K562 (cell line): ENCODE data around the gene C2CD2. TPM values are rescaled to one million over a fixed set of nuclear protein-coding genes. Genes with fewer than 3 reads are reported as not detected.

Experiments
- ATAC-seq: fragments of 200-7000 bp; cut with Tn5 transposase; 3 replicates; pipeline ENCODE4 v1.9.1; 2020; ENCODE audit warnings: moderate library complexity
- BruUV-seq: library from RNA; stranded (reverse); fragments of 400-500 nt; replicated peaks from 2 replicates; lab custom pipeline; 2021; lab: Mats Ljungman, UMichigan
- CTCF ChIA-PET: fragments of 300-600 bp; formaldehyde crosslinking; extraction: SDS; loops from one replicate; lab custom pipeline; 2021; ENCODE audit warnings: low intra/inter-chr PET ratio; lab: Yijun Ruan, JAX
- POLR2A ChIA-PET: fragments of 300-600, 350-650 bp; sonication (Branson Sonifier 250); formaldehyde crosslinking; extraction: SDS; loops from one replicate; lab custom pipeline; 2021; ENCODE audit warnings: antibody characterized with exemption, inconsistent platforms; lab: Yijun Ruan, JAX
- DNase-seq, 4 experiments: peaks; one replicate each; pipeline versions ENCODE4 v3.0.0 to v3.0.0-alpha.2; 2011 to 2018; ENCODE audit warnings: low spot score in 3 of 4, mixed read lengths in 3 of 4; ENCODE audit errors: extremely low read depth in 1 of 4
- FAIRE-seq: peaks from 2 replicates; lab custom pipeline; 2011; peaks lifted over from hg19 to GRCh38; lab: Jason Lieb, UNC
- H2AFZ ChIP-seq: 2 replicates; pipeline ENCODE4 v1.6.0; 2011; ENCODE audit warnings: low read depth, low read length, control low read depth, inconsistent platforms
- H3K27ac ChIP-seq: fragments of 200-600 bp; 3 replicates; pipeline ENCODE4 v1.8.0; 2011; ENCODE audit warnings: low read depth, mild to moderate bottlenecking, control low read depth, inconsistent platforms, low read length, moderate library complexity, mixed read lengths; ENCODE audit errors: extremely low read depth
- H3K27me3 ChIP-seq, 2 experiments: fragments of 300-600 bp in 1 of 2; 2 replicates in 1 of 2; 3 replicates in 1 of 2; pipeline versions ENCODE4 v1.6.0 to v1.8.0; 2011; ENCODE audit warnings: inconsistent platforms in 2 of 2, low read length in 2 of 2, mild to moderate bottlenecking in 1 of 2, mixed read lengths in 1 of 2, moderate library complexity in 1 of 2; ENCODE audit not compliant: control insufficient read depth in 2 of 2, insufficient read depth in 2 of 2
- H3K36me3 ChIP-seq: fragments of 300-600 bp; 3 replicates; pipeline ENCODE4 v1.8.0; 2011; ENCODE audit warnings: mild to moderate bottlenecking, low read length, inconsistent platforms; ENCODE audit not compliant: control insufficient read depth, insufficient read depth
- H3K4me1 ChIP-seq, 2 experiments: fragments of 200-600 bp in 1 of 2; replicated peaks in 1 of 2; 2 replicates in 1 of 2; 3 replicates in 1 of 2; pipeline versions ENCODE4 v1.5.1 to v1.8.0; 2011; ENCODE audit warnings: inconsistent platforms in 2 of 2, low read length in 2 of 2, mild to moderate bottlenecking in 1 of 2, mixed read lengths in 1 of 2, moderate library complexity in 1 of 2; ENCODE audit not compliant: control insufficient read depth in 2 of 2, insufficient read depth in 2 of 2
- H3K4me2 ChIP-seq: 2 replicates; pipeline ENCODE4 v1.6.1; 2011; ENCODE audit warnings: low read length, control low read depth, inconsistent platforms, mixed read lengths; ENCODE audit not compliant: insufficient read depth
- H3K4me3 ChIP-seq: fragments of 200-600 bp; sonication (generic), shearing (Covaris generic); 2 replicates; pipeline ENCODE4 v1.5.1; 2016; ENCODE audit warnings: control low read depth, inconsistent platforms
- H3K79me2 ChIP-seq: fragments of 200-600 bp; 3 replicates; pipeline ENCODE4 v1.8.0; 2011; ENCODE audit warnings: low read length, inconsistent platforms; ENCODE audit not compliant: control insufficient read depth, insufficient read depth
- H3K9ac ChIP-seq, 2 experiments: 2 replicates each; pipeline versions ENCODE4 v1.6.0 to v1.6.1; 2011; ENCODE audit warnings: low read depth in 2 of 2, low read length in 2 of 2, control low read depth in 1 of 2, inconsistent platforms in 1 of 2, mild to moderate bottlenecking in 1 of 2, mixed read lengths in 1 of 2; ENCODE audit not compliant: insufficient read depth in 1 of 2
- H3K9me1 ChIP-seq: one replicate; pipeline ENCODE4 v1.6.0; 2011; ENCODE audit warnings: inconsistent platforms, mild to moderate bottlenecking, low read length, moderate library complexity; ENCODE audit not compliant: control insufficient read depth, insufficient read depth
- H3K9me3 ChIP-seq: replicated peaks from 2 replicates; pipeline ENCODE4 v1.5.1; 2011; ENCODE audit warnings: low read depth, low read length, inconsistent platforms; ENCODE audit not compliant: control insufficient read depth, insufficient read depth
- H4K20me1 ChIP-seq: replicated peaks from 2 replicates; pipeline ENCODE4 v1.6.1; 2011; ENCODE audit warnings: low read length, inconsistent platforms, mixed read lengths; ENCODE audit not compliant: control insufficient read depth, insufficient read depth
- ATF3 ChIP-seq, 2 experiments: fragments of 450-650 bp in 1 of 2; sonication (generic) in 1 of 2; formaldehyde crosslinking in 1 of 2; IDR thresholded peaks in 1 of 2; conservative IDR thresholded peaks in 1 of 2; 2 replicates each; pipeline versions ENCODE4 v1.6.1 to v1.8.1; 2016 to 2023; ENCODE audit warnings: mild to moderate bottlenecking in 2 of 2, moderate library complexity in 2 of 2, inconsistent platforms in 1 of 2, missing genetic modification reagents in 1 of 2
- EZH2 ChIP-seq: IDR thresholded peaks from 2 replicates; pipeline ENCODE4 v1.6.1; 2012; ENCODE audit warnings: low read depth, mild to moderate bottlenecking, inconsistent platforms, low read length, borderline replicate concordance
- JUN ChIP-seq, 2 experiments: sonication (generic) in 1 of 2; formaldehyde crosslinking in 1 of 2; IDR thresholded peaks; 2 replicates each; pipeline versions ENCODE4 v1.6.1 to v1.8.0; 2012 to 2022; ENCODE audit warnings: borderline replicate concordance in 2 of 2, mild to moderate bottlenecking in 2 of 2, improper control_type of control experiment in 1 of 2, low read depth in 1 of 2, low read length in 1 of 2, missing genetic modification reagents in 1 of 2
- NR3C1 ChIP-seq: sonication (generic); formaldehyde crosslinking; IDR thresholded peaks from 2 replicates; pipeline ENCODE4 v1.8.1; 2022; ENCODE audit warnings: missing genetic modification reagents
- SMAD3 ChIP-seq: fragments of 450-650 bp; formaldehyde crosslinking; conservative IDR thresholded peaks from 2 replicates; pipeline ENCODE4 v1.4.0; 2020; ENCODE audit warnings: mild to moderate bottlenecking
- TCFL5 ChIP-seq: fragments of 250-450 bp; sonication (Bioruptor Pico); conservative IDR thresholded peaks from 2 replicates; pipeline ENCODE4 v1.6.1; 2021; ENCODE audit warnings: mild to moderate bottlenecking, moderate library complexity, matching md5 sums
- ZBTB43 ChIP-seq: sonication (generic); formaldehyde crosslinking; IDR thresholded peaks from 2 replicates; pipeline ENCODE4 v1.8.0; 2023; ENCODE audit warnings: mild to moderate bottlenecking, missing genetic modification reagents
- ZFP1 ChIP-seq: fragments of 450-650 bp; formaldehyde crosslinking; IDR thresholded peaks from 2 replicates; pipeline ENCODE4 v1.4.0; 2020; ENCODE audit warnings: mild to moderate bottlenecking, mixed read lengths
- ZNF280A ChIP-seq: fragments of 450-650 bp; IDR thresholded peaks from 2 replicates; pipeline ENCODE4 v1.6.1; 2018; ENCODE audit warnings: mild to moderate bottlenecking, low read depth; ENCODE audit not compliant: partially characterized antibody
- ZNF609 ChIP-seq: sonication (generic); formaldehyde crosslinking; IDR thresholded peaks from 2 replicates; pipeline ENCODE4 v1.8.1; 2023; ENCODE audit warnings: missing genetic modification reagents, mild to moderate bottlenecking, borderline replicate concordance
- WGBS: fragments of 100-300 bp; shearing (Covaris generic); methylation state at CpG from one replicate; pipeline ENCODE4 v1.1.6; 2016; ENCODE audit warnings: low coverage, mixed read lengths; ENCODE audit not compliant: insufficient coverage; ENCODE audit errors: missing lambda C conversion rate; 5-methylcytosine and 5-hydroxymethylcytosine counted together
- in situ Hi-C: fragments of 300-500 bp; cut with MboI; formaldehyde crosslinking; loops from 4 replicates; pipeline ENCODE4 v1.15.0; 2018; ENCODE audit warnings: inconsistent platforms, mixed read lengths
- intact Hi-C: fragments of 100-400 bp; cut with micrococcal nuclease; formaldehyde crosslinking; loops from 2 replicates; pipeline ENCODE4 v1.14.2; 2022
- polyA plus RNA-seq, 8 experiments: library from polyadenylated mRNA; depleted of rRNA in 4 of 8; stranded (reverse) in 5 of 8; unstranded in 3 of 8; fragments of >200 nt; fragmentation: Nextera tagmentation in 2 of 8; fragmentation: Illumina TruSeq in 1 of 8; extraction: Ambion mirVana in 2 of 8; extraction: Trizol in 1 of 8; gene quantifications; 2 replicates each; pipeline versions ENCODE4 v1.2.1 to v1.2.3, GENCODE V29; 2011 to 2014; ENCODE audit warnings: inconsistent platforms in 1 of 8, missing spikeins in 1 of 8
- total RNA-seq, 7 experiments: library from RNA; depleted of rRNA in 6 of 7; stranded (reverse); fragments of >200 nt in 6 of 7; fragmentation: Illumina TruSeq in 2 of 7; extraction: Trizol in 2 of 7; gene quantifications; 2 replicates each; pipeline versions ENCODE4 v1.2.1 to v1.2.3, GENCODE V29; 2011 to 2021; ENCODE audit warnings: low replicate concordance in 1 of 7

Gene C2CD2
- total and polyA plus RNA-seq, 9 of the 15 experiments (the other 6 are each of a cell fraction or from before 2014, with no cell fraction given) = 1.3 to 21.6 (median 12.1) TPM

- peak; percentile 95 for TF ChIP-seq ZNF280A
Measured at GRCh38 chr21:41840880-41841279, 112.9 kb downstream of the C2CD2 start (continued).

- ChIA-PET POLR2A (no interaction called here), CTCF (no interaction called here)
- no peaks in the 10 kb centered on the region for H3K79me2 ChIP-seq
- intact Hi-C loops (no loop called here), in situ Hi-C loops (no loop called here)
- no peaks in the 10 kb centered on the region for H3K27me3 ChIP-seq
- H2AFZ ChIP-seq = no peak overlapping the region
- no peak overlapping the region for H3K4me3 ChIP-seq
- 92% methylated on average over 19 of the region's 21 CpGs for WGBS
- H4K20me1 ChIP-seq = no peaks in the 10 kb centered on the region
- peaks cover 50% of the 10 kb centered on the region for H3K36me3 ChIP-seq
- no peak overlapping the region for H3K9ac ChIP-seq
- BruUV-seq = no TSS peak
- ATAC-seq (no peak), FAIRE-seq (no peak), DNase-seq (no peak)
- H3K9me1 ChIP-seq = peaks cover 3% of the 10 kb centered on the region
- H3K4me2 ChIP-seq = no peak overlapping the region
- H3K4me1 ChIP-seq = peaks cover 15 to 25% of the 10 kb centered on the region in 2 experiments; a peak in 4 of 5 replicates
- no peaks in the 10 kb centered on the region for H3K9me3 ChIP-seq
- no peak overlapping the region for H3K27ac ChIP-seq
- TF ChIP-seq ZFP1 (CRISPR knock-in tag) (no peak), JUN (IDR thresholded peaks at IDR 0.05; ENCODE audit: borderline replicate concordance, low read depth, low read length) (no peak), JUN (CRISPR knock-in tag; IDR thresholded peaks at IDR 0.05; ENCODE audit: borderline replicate concordance) (no peak), ZBTB43 (CRISPR knock-in tag) (no peak), NR3C1 (CRISPR knock-in tag) (no peak), ZNF609 (CRISPR knock-in tag) (no peak), EZH2 (no peak), ATF3 (IDR thresholded peaks at IDR 0.05) (no peak), ATF3 (CRISPR knock-in tag; conservative IDR thresholded peaks at IDR 0.05) (no peak), TCFL5 (CRISPR knock-in tag) (no peak), SMAD3 (no peak)
Measured at GRCh38 chr21:41839387-41840000, 114.3 kb downstream of the C2CD2 start.
